NCI-H2107 (cell line): Measurements from ENCODE around the gene OR11L1.

Source experiments
- DNase-seq: peaks from one replicate; lab custom pipeline; 2025; lab: John Stamatoyannopoulos, UW

Gene OR11L1

GRCh38 chr1:247797518-247797917, 44.2 kb downstream of the OR11L1 start:
- no peak for DNase-seq
